NB4 (cell line): ENCODE results near the gene FAM76A.
"Not testable (repeated sequence)": the region's sequence is repeated elsewhere in the genome, so short reads cannot be mapped to it uniquely, and the experiment has no call there.

Experiments used
- DNase-seq: peaks from one replicate; pipeline ENCODE4 v3.0.0; 2010; ENCODE audit warnings: low read depth
- H3K4me3 ChIP-seq: one replicate; pipeline ENCODE4 v1.5.1; 2011; ENCODE audit warnings: mild to moderate bottlenecking, low read depth, low read length, moderate library complexity
- MYC ChIP-seq: IDR thresholded peaks from 2 replicates; pipeline ENCODE4 v1.6.1; 2011; ENCODE audit warnings: low read depth, low read length
- POLR2A ChIP-seq: IDR thresholded peaks from 2 replicates; pipeline ENCODE4 v1.6.1; 2011; ENCODE audit warnings: mild to moderate bottlenecking; ENCODE audit not compliant: insufficient read length; ENCODE audit errors: extremely low read depth
- TF ChIP-seq, protein P1 (sequence below): IDR thresholded peaks from 2 replicates; pipeline ENCODE4 v1.6.1; 2011; ENCODE audit warnings: low read depth, low read length
- TF ChIP-seq, protein P2 (sequence below): IDR thresholded peaks from one replicate; pipeline ENCODE4 v1.5.1; 2012; ENCODE audit warnings: low read depth, low read length

The FAM76A gene

DNA sequence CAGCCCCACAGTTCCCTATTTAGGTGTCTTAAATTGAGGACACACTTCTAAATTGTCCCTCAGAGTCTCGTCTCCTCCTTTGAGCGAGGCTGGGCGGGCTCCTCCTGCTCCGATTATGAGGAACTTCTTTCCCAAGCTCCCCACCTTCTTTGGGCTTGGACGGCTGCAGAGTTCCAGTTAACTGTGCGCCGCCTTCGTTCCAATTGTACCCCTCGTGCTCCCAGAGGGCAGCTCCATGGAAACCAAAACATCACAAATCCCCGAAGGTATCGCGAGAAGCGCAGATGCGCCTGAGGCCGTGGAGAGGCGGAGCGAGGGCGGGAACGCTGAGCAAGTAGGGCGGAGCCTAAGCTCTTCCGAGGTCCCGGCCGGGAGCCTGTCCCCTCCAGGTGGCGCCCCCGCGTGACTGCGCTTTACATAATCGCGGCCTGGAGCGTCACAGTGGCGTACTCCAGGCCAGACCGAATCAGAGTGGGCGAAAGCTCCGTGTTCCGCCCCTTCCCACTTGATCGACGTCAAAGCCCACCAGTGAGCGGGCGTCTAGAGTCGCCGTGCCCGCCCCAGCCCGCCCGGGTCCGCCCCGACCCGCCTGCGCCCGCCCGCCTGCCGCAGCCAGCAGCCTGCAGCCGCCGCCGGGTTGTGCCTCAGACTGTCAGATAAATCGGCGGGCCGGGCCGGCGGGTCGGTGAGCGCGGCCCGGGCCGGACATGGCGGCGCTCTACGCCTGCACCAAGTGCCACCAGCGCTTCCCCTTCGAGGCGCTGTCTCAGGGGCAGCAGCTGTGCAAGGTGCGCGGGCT is at the start of gene FAM76A:
TSS of gene FAM76A (plus strand) at position 588 of the 799 bp plus-strand sequence. CDS start at position 708, 120 bp downstream.
- TF ChIP-seq, protein P1, sequence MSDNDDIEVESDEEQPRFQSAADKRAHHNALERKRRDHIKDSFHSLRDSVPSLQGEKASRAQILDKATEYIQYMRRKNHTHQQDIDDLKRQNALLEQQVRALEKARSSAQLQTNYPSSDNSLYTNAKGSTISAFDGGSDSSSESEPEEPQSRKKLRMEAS = peak; percentile 90
- TF ChIP-seq, protein P2, sequence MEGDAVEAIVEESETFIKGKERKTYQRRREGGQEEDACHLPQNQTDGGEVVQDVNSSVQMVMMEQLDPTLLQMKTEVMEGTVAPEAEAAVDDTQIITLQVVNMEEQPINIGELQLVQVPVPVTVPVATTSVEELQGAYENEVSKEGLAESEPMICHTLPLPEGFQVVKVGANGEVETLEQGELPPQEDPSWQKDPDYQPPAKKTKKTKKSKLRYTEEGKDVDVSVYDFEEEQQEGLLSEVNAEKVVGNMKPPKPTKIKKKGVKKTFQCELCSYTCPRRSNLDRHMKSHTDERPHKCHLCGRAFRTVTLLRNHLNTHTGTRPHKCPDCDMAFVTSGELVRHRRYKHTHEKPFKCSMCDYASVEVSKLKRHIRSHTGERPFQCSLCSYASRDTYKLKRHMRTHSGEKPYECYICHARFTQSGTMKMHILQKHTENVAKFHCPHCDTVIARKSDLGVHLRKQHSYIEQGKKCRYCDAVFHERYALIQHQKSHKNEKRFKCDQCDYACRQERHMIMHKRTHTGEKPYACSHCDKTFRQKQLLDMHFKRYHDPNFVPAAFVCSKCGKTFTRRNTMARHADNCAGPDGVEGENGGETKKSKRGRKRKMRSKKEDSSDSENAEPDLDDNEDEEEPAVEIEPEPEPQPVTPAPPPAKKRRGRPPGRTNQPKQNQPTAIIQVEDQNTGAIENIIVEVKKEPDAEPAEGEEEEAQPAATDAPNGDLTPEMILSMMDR = peak; percentile 32
- TF ChIP-seq POLR2A (peak; percentile 44), MYC (peak; percentile 89; the same call in 1 of the 2 replicates)
- peak within 1 kb of the TSS; percentile 83 for H3K4me3 ChIP-seq
- peak; percentile 99 for DNase-seq

DNA sequence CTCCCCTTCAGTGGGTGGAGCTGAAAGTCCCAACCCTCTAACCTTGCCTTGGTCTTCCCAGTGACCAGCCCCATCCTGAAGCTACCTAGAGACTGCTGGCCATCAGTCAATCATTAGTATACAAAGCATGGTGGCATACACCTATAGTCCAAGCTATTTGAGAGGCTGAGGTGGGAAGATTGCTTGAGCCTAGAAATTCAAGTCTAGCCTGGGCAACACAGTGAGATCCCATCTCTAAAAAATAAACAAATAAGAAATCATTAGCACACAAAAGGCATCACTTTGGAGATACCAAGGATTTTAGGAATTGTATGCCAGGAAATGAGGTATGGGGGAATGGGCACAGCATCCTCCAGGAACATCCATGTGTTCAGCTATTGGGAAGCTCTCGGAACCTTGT is 49.4 kb upstream of the FAM76A start:
- no peak overlapping the region for H3K4me3 ChIP-seq
- TF ChIP-seq POLR2A = no peak
- TF ChIP-seq, protein P2 = no peak
- no peak for TF ChIP-seq MYC
- TF ChIP-seq, protein P1 = no peak
- no peak for DNase-seq

DNA sequence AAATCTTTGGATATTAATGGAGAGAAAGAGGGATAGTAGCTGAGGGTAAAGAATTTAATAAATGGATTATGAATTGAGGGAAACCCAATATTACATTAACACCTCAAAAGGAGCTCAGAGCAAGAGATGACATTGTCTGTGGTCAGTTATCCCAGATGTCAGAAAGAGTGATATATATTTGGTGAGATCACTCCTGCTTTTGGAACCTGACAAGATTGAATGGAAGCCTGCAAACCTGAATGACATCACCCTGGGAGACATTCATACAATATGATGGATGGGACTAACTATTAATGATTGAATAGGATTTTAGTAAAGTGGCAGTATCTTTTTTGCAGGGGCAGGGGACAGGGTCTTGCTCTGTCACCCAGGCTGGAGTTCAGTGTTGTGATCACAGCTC is 47.0 kb upstream of the FAM76A start:
- TF ChIP-seq, protein P1 = no peak
- TF ChIP-seq, protein P2 = no peak
- TF ChIP-seq MYC (no peak), POLR2A (no peak)
- no peak for DNase-seq
- no peak overlapping the region for H3K4me3 ChIP-seq

DNA sequence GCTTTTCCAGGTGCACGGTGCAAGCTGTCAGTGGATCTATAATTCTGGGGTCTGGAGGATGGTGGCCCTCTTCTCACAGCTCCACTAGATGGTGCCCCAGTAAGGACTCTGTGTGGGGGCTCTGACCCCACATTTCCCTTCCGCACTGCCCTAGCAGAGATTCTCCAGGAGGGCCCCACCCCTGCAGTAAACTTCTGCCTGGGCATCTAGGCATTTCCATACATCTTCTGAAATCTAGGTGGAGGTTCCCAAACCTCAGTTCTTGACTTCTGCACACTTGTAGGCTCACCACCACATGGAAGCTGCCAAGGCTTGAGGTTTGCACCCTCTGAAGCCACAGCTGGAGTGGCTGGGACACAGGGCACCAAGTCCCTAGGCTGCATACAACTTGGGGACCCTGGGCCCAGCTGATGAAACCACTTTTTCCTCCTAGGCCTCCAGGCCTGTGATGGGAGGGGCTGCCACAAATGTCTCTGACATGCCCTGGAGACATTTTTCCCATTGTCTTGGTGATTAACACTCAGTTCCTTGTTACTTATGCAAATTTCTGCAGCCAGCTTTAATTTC is 45.5 kb upstream of the FAM76A start:
- not testable (repeated sequence) for H3K4me3 ChIP-seq

DNA sequence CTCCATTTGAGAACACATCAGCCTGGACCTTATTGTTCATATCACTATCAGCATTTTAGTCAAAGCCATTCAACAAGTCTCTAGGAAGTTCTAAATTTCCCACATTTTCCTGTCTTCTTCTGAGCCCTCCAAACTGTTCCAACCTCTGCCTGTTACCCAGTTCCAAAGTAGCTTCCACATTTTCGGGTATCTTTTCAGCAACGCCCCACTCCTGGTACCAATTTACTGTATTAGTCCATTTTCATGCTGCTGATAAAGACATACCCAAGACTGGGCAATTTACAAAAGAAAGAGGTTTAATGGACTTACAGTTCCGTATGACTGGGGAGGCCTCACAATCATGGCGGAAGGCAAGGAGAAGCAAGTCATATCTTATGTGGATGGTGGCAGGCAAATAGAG is 44.2 kb upstream of the FAM76A start:
- not testable (repeated sequence) for DNase-seq, H3K4me3 ChIP-seq

More for the DNA sequence above, 45.5 kb upstream of the FAM76A start:
- not testable (repeated sequence) for DNase-seq

DNA sequence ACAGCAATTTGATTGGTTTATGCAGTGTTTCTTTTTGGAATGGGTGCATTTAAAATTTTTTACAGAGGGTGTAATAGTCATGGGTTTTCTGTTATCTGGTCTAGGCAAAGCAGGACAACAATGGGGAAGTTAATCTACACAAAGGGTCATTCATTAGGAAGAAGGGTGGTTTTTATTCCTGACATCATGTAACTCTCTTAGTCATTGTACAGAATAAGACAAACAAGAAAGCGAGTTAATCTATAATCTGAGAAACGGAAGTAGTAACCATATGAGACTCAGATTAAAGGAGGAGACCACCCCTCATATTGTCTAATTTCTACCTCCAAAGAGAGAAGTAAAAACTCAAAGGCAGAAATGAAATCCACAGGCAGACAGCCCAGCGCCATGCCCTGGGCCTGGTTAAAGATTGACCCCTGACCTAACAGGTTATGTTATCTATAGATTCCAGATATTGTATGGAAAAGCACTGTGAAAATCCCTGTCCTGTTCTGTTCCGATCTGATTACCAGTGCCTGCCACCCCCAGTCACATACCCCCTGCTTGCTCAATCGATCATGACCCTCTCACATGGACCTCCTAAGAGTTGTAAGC is 43.3 kb upstream of the FAM76A start:
- H3K4me3 ChIP-seq = no peak overlapping the region
- no peak for DNase-seq
- TF ChIP-seq POLR2A = no peak
- no peak for TF ChIP-seq MYC
- TF ChIP-seq, protein P1 = no peak
- TF ChIP-seq, protein P2 = no peak

DNA sequence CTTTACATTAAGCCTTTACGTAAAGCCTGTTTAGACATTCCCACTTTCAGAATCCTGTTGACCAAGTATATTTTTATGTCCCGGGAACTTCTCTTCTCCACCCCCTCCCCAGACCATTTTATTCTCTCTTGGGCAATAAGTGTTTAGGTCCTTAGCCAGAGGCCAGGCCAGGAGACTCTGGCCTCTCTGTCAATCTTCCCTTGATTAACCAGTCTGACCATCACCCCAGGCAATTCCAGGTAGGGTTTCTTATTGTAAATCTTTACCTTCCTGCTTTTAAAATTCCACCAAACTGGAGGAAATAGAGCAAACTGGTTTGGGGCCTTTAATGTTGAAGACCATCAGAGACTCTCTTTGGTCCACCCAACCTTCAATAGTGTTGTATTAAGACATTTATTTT is 41.6 kb upstream of the FAM76A start:
- no peak overlapping the region for H3K4me3 ChIP-seq
- TF ChIP-seq, protein P2 = no peak
- no peak for TF ChIP-seq POLR2A
- DNase-seq = no peak
